HT-29 (cell line): ENCODE results near the gene FHIT. TPM values are rescaled to one million over a fixed set of nuclear protein-coding genes. Genes with fewer than 3 reads are reported as not detected.

ENCODE experiments used
- DNase-seq: peaks from one replicate; pipeline ENCODE4 v3.0.0-alpha.2; 2015; ENCODE audit warnings: low spot score
- total RNA-seq: library from RNA; depleted of rRNA; stranded (reverse); fragments of >200 nt; shearing (Covaris generic); gene quantifications from 2 replicates; pipeline ENCODE4 v1.2.3, GENCODE V29; 2014

FHIT gene
- total RNA-seq, 1 experiment from 2014 or later: not detected

DNA sequence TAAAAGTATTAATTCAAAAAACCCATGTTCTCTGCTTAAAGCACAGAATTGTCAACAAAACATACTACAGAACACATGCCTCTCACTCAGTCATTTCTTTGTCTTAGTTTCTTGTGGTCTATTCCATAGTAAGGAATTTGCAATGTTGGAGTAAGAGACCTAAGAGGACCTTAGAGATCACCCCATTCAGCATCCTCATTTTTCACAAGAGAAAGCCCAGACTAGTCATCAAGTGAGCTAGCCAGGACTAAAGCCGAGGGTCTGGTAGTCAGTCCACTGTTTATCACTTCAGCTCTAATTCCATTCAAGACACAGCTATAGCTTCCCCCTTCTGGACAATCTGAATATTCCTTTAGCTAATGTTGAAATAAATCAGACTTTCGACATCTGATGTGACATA is 601.1 kb downstream of the FHIT start:
- no peak for DNase-seq

DNA sequence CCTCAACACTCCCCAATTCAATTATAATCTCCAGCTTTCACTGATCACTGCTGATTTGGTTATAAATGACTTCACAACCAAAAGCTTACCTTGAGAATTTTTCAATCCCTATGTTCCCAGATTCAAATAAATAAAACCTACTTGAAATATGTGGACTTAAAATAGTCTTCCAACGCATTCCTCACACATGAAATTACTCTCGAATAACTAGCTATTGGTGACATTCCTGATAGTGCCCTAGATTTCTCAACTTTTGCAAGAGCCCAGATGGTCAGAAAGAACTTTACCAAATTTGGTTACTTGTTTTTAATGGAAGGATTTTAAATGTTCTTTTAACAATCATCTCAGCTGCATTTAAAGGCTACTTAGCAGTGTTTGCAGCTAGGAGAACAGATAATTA is 605.5 kb downstream of the FHIT start:
- no peak for DNase-seq

- DNase-seq: no peak
Observed at GRCh38 chr3:60643831-60644230, 607.4 kb downstream of the FHIT start.

DNA sequence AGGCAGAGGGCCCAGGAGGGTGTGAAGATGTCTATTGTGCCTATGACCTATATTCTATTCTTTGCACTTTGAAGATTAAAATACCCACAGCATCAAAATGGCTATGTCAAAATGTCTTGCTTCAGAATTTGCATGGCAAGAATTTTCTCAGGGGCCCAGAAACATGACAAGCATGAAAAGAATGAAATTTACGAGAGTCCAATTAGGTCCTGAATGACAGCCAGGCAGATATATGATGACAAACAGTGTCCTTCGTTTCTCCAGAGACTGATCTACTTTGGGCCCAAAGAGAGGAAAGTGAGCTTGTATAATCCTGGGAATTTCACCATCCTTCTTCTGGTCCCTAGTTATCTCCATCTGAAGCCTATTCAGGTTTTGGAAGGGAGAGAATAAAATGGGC is 609.9 kb downstream of the FHIT start:
- no peak for DNase-seq

DNA sequence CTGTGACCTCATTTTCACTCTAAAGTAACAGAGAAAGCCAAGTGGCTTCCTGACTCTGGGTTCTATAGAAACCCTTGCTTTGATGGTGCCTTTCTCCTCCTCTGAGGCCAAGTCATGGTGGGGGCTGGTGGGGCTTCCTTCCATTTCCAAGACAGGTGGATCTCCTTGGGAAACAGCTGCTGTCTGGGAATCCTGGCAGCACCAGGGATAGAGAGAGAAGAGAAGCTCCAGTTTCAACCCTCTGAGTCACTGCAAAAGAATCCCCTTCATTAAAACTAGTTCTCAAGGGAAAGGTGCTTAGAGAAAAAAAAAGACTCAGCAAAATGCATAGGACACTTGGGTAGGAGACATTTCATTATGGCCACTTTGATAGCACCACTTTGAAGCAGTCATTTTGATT is 614.4 kb downstream of the FHIT start:
- DNase-seq: no peak

DNA sequence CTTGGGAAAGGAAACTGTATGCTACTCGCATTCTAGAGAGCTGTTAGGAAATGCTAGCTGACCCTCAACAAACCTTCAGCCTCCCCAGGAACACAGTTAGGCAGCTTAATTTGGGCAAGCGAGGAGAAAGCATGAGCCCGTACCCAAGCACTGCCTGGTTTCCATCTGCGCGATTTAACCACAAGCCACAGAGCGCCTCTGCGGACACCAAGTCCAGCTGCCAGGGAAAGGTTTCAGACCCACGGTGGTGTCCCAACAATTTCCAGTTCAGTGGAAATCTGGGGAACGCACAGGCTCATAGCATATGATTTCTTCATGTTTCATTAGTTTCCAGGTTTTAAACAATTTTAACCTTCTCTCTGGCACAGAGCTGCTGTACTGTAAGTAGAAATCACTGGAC is 617.6 kb downstream of the FHIT start:
- no peak for DNase-seq

- DNase-seq: no peak
Observed at GRCh38 chr3:60631509-60631908, 619.7 kb downstream of the FHIT start.

GRCh38 chr3:60630953-60631352 is 620.3 kb downstream of the FHIT start:
- DNase-seq: no peak

DNA sequence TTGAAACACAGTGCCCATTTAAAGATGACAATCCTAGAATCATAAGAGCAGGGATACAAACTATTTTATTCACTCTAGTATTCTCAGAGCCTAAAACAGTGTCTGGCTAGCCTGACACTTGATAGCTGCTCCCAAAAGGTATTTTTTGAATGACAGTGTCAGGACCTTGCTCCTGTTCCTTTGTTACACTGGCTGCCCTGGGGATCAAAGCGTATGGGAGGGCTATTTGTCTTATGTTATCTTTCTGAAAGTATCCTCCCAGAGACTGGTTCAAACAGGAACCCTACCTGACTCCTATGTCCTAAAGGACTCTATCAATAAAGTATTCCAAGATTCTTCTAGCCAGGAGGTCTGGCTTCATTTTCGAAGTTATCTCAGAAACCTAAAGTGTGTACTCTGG is 621.4 kb downstream of the FHIT start:
- DNase-seq: no peak

DNA sequence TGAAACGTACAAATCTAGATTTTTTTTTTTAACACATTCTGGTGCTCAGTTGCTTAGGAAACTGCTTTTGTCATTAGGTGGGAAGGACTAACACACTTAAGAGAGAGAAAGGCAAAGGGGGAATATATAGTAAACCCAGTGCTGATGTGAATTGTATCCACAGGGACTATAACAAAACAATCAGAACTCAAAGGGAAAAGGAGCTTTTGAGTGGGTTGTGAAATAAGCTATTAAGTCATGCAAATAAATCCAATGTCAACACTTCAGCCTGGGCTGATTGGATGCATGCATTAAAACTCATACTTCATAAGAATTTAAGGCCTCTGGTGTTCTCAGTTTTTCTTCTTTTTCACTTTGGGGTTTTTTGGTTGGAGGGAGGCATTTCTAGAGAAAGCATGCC is 628.9 kb downstream of the FHIT start:
- DNase-seq: no peak

GRCh38 chr3:60617188-60617587 is 634.1 kb downstream of the FHIT start:
- no peak for DNase-seq

DNA sequence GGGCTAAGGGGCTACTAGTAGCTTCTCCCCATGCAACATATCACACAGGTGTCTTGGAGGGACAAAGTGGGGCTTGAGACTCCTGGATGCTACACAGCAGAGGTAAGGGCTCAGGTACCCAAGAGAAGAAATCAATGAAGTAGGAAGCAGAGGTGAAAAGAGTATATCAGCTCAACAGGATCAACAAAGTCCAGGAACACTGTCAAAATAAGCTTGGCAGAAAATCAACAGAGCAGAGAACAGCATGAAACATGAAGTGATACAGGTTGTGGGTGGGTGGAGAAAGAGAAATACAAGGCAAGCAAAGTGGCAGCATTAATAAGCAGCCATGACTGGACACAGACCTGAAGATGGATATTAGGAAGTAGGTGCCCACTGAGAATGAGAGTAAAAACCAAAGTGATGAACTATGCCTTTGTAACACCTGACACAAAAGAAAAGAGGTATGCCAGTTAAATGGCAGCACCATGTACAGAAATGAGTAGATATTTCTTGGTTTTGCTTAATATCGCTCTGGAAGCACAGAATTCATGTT is 637.4 kb downstream of the FHIT start:
- no peak for DNase-seq

DNA sequence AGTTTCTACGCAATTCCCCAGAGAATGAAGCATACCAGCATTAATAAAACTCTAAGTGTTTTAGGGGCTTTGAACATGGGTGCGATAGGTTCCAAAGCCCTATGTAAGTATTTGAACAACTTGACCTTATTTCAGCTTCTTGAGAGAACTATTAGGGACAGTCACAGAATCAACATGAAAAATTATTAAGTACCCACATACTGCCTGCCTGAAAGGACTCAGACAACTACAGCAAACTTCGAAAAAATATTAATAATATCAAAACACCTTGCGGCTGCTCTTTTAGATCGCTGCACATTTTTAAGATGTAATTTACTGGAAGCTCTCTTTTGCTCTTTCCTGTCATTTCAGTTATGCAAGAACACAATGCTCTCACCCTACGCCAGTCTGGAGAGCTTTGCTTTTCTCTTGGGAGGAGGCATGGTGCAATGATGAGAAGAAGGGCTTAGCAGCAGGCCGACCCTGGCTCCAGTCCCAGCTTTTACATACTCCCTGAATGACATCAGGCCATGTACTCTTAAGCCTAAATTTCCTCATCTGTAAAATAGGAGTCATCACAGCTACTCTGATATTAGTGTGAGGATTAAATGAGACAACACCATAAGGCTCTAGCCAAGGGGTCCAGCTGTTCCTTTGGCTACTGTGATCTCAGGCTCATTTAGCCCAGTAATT is 640.7 kb downstream of the FHIT start:
- DNase-seq: no peak

DNA sequence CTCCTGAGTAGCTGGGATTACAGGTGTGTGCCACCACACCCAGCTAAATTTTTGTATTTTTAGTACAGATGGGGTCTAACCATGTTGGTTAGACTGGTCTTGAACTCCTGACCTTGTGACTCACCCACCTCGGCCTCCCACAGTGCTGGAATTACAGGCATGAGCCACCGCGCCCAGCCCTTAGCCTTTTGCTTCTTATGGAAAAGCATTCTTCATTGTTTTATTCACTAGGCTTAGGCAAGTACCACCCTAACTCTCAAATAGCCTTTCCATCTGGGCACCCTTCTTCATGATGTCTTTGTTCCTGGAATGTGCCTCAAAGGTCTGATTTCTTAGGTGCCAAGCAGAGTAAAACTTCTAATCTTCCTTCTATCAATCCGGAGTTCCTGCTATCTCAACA is 641.8 kb downstream of the FHIT start:
- no peak for DNase-seq

- no peak for DNase-seq
Observed at GRCh38 chr3:60603860-60604259, 647.4 kb downstream of the FHIT start.

- DNase-seq: no peak
Observed at GRCh38 chr3:60600848-60601247, 650.4 kb downstream of the FHIT start.

GRCh38 chr3:60599586-60599985 is 651.7 kb downstream of the FHIT start:
- DNase-seq: no peak

DNA sequence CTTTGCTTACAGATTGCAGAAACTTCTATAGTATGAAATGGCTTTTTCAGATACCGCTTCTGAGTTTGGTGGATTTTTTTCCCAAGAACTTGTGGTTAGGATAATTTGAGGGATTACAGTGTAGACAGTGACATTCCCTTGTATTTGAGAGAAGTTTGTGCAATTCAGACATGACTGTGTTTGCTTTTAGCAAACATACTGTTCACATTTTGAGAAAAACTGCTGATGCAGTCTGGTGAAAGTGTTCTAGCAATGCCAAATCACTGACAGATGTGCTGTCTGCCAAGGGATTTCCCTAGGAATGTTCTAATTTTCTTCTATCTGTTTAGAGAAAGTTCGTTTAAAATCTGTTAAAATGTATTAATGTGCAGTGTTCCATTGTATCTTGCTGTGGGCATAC is 652.6 kb downstream of the FHIT start:
- DNase-seq: no peak

GRCh38 chr3:60594025-60594424 is 657.2 kb downstream of the FHIT start:
- no peak for DNase-seq

DNA sequence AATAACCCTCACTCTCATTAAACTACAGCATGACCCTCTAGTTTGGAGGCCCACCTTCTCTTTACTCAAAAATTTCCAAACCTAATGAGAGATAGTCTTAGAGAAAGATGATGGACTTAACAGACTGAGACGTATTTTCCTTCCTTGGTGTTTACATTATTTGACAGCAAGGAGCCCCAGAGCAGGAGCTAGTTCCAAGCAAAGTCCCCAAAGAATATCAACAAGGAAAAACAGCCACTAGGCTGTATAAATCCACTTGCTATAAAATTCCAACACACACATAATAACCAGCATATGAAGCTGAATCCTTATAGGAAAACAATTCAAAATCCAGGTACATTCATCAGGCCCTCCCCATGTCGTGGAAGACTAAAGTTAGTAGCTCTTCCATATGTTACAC is 660.0 kb downstream of the FHIT start:
- no peak for DNase-seq

GRCh38 chr3:60588806-60589205 is 662.4 kb downstream of the FHIT start:
- DNase-seq: no peak

DNA sequence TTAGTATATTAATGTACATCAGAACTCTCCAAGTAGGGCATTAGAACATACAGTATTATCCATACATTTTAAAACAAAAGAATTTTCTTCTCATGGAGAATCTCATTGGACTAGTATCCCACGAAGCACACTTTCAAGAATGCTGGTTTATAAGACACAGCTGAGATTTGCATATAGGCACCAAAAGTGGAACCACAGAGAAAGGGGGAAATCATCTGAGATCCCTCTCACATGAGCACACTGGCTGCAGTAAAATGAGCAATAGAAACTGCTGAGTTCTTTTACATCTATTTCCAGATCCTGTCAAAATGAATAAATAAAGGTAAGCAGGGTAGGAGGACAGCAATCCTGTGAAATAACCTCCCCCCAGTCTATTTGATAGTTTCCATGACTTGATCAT is 665.3 kb downstream of the FHIT start:
- DNase-seq: no peak

GRCh38 chr3:60584250-60584649 is 667.0 kb downstream of the FHIT start:
- no peak for DNase-seq

DNA sequence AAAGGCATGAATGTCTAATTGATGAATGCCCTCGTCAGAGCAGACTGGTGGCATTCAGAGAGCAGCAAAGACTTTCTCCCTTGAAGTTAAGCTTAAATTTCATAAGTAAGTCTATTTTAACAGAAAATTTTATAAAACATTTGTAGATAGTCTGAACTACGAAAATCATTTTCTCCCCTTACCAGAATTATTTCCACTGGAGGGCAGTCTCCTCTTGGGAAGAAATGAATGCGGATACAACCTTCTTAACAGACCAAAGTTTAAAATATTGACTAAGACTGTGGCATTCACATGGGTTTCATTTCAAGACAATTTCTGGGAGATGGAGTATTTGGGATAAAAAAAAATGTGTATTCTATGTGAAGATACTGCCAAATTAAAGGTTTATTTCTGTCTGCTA is 669.0 kb downstream of the FHIT start:
- no peak for DNase-seq
